COLO668 (cell line): ENCODE results near the gene KRT7.
"Not testable (repeated sequence)": the region's sequence is repeated elsewhere in the genome, so short reads cannot be mapped to it uniquely, and the experiment has no call there.

Source experiments
- DNase-seq: peaks from one replicate; lab custom pipeline; 2025; ENCODE audit not compliant: unreplicated experiment; lab: John Stamatoyannopoulos, UW

The KRT7 gene

GRCh38 chr12:52229836-52230343, 3.2 kb upstream of the KRT7 start:
- DNase-seq: no peak

- no peak for DNase-seq
These were observed 2.4 kb upstream of the KRT7 start for GRCh38 chr12:52230364-52231281.

- DNase-seq: no peak
These were observed 1.5 kb upstream of the KRT7 start for GRCh38 chr12:52231305-52232202.

- DNase-seq: no peak
These were observed 805 bp upstream of the KRT7 start for GRCh38 chr12:52232203-52232673.

- DNase-seq: peak; percentile 65
These were observed 592 bp downstream of the KRT7 start for GRCh38 chr12:52233462-52234207.

- peak; percentile 29 for DNase-seq
These were observed 1.3 kb downstream of the KRT7 start for GRCh38 chr12:52234223-52234810.

- peak; percentile 39 for DNase-seq
These were observed 2.1 kb downstream of the KRT7 start for GRCh38 chr12:52235001-52235764.

- DNase-seq: peak; percentile 86
These were observed 2.8 kb downstream of the KRT7 start for GRCh38 chr12:52235822-52236361.

GRCh38 chr12:52236386-52237050, 3.5 kb downstream of the KRT7 start:
- no peak for DNase-seq

GRCh38 chr12:52238207-52238840, 5.3 kb downstream of the KRT7 start:
- DNase-seq: no peak

- no peak for DNase-seq
These were observed 6.0 kb downstream of the KRT7 start for GRCh38 chr12:52238916-52239646.

GRCh38 chr12:52239767-52240166, 6.7 kb downstream of the KRT7 start:
- no peak for DNase-seq

GRCh38 chr12:52240247-52240646, 7.2 kb downstream of the KRT7 start:
- DNase-seq: not testable (repeated sequence)

- no peak for DNase-seq
These were observed 8.3 kb downstream of the KRT7 start for GRCh38 chr12:52241205-52241842.

- DNase-seq: no peak
These were observed 9.6 kb downstream of the KRT7 start for GRCh38 chr12:52242442-52243258.

- DNase-seq: peak; percentile 51
These were observed 10.3 kb downstream of the KRT7 start for GRCh38 chr12:52243259-52243855.
